Lower lobe of right lung (tissue), 2 donors: ENCODE results near the gene ALDH3A1. TPM values are rescaled to one million over a fixed set of nuclear protein-coding genes. Genes with fewer than 3 reads are reported as not detected.

Source experiments
- ATAC-seq, 2 donors: fragments of 200-7000 bp; cut with Tn5 transposase; one replicate each; pipeline ENCODE4 v1.9.1; 2020 to 2022; ENCODE audit warnings: mild to moderate bottlenecking in 2 of 2, moderate library complexity in 2 of 2
- DNase-seq: peaks from one replicate; pipeline ENCODE4 v3.0.0-alpha.2; 2020
- H3K27ac ChIP-seq: fragments of 200-600 bp; one replicate; pipeline ENCODE4 v1.8.0; 2022
- H3K27me3 ChIP-seq: fragments of 200-600 bp; one replicate; pipeline ENCODE4 v1.8.0; 2022; ENCODE audit warnings: low read depth
- H3K36me3 ChIP-seq: fragments of 200-600 bp; one replicate; pipeline ENCODE4 v1.8.0; 2022; ENCODE audit warnings: mild to moderate bottlenecking
- H3K4me1 ChIP-seq: fragments of 200-600 bp; one replicate; pipeline ENCODE4 v1.8.0; 2022
- H3K4me3 ChIP-seq: fragments of 200-600 bp; one replicate; pipeline ENCODE4 v1.8.0; 2022; ENCODE audit warnings: mild to moderate bottlenecking
- H3K9me3 ChIP-seq: fragments of 200-600 bp; one replicate; pipeline ENCODE4 v1.8.0; 2022
- CTCF ChIP-seq: fragments of 200-600 bp; IDR thresholded peaks from one replicate; pipeline ENCODE4 v1.8.0; 2022; ENCODE audit warnings: antibody characterized with exemption, mild to moderate bottlenecking
- intact Hi-C: fragments of 100-400 bp; cut with DNase I; formaldehyde crosslinking; loops from one replicate; pipeline ENCODE4 v1.11.0; 2022
- total RNA-seq: library from RNA; stranded (reverse); fragmentation: NEBNext Ultra II Directional; extraction: Animal tissue kit (Norgen Biotek cat#: 25700); gene quantifications from one replicate; pipeline ENCODE4 v1.2.1, GENCODE V29; 2021
- donor health status: DM: no; HTN: yes; CAD: no; lungs with severe emphysema.

The ALDH3A1 gene
- total RNA-seq, 1 donor from 2014 or later, result 6.7 TPM

GRCh38 chr17:19756546-19756945 lies 8.4 kb upstream of the ALDH3A1 start:
- Histone ChIP-seq H3K27me3 (no peaks in the 10 kb centered on the region), H3K4me1 (peaks cover 19% of the 10 kb centered on the region), H3K9me3 (no peaks in the 10 kb centered on the region), H3K36me3 (no peaks in the 10 kb centered on the region), H3K27ac (no peak overlapping the region), H3K4me3 (no peak overlapping the region)
- DNase-seq (no peak), ATAC-seq (no peak)
- TF ChIP-seq CTCF, result no peak
- intact Hi-C loops, result no loop called here

- Histone ChIP-seq H3K36me3 (no peaks in the 10 kb centered on the region), H3K4me1 (peaks cover 19% of the 10 kb centered on the region), H3K27me3 (no peaks in the 10 kb centered on the region), H3K4me3 (no peak overlapping the region), H3K9me3 (no peaks in the 10 kb centered on the region), H3K27ac (no peak overlapping the region)
- DNase-seq (no peak), ATAC-seq (no peak)
- intact Hi-C loops, result no loop called here
- no peak for TF ChIP-seq CTCF
Measured at GRCh38 chr17:19755821-19756510, 7.9 kb upstream of the ALDH3A1 start.

GRCh38 chr17:19755392-19755791 lies 7.3 kb upstream of the ALDH3A1 start:
- TF ChIP-seq CTCF, result no peak
- Histone ChIP-seq H3K36me3 (no peaks in the 10 kb centered on the region), H3K27me3 (no peaks in the 10 kb centered on the region), H3K27ac (no peak overlapping the region), H3K4me1 (peaks cover 19% of the 10 kb centered on the region), H3K9me3 (no peaks in the 10 kb centered on the region), H3K4me3 (no peak overlapping the region)
- no peak for DNase-seq
- no peak for ATAC-seq
- intact Hi-C loops, result no loop called here

GRCh38 chr17:19753661-19754463 lies 5.8 kb upstream of the ALDH3A1 start:
- H3K27ac ChIP-seq, result peak overlapping the region; percentile 60
- H3K36me3 ChIP-seq, result no peaks in the 10 kb centered on the region
- TF ChIP-seq CTCF, result peak; percentile 57
- no peaks in the 10 kb centered on the region for H3K9me3 ChIP-seq
- DNase-seq (peak; percentile 65), ATAC-seq (peak; percentile 76 to 81)
- H3K4me1 ChIP-seq, result peaks cover 20% of the 10 kb centered on the region
- no peaks in the 10 kb centered on the region for H3K27me3 ChIP-seq
- no peak overlapping the region for H3K4me3 ChIP-seq
- intact Hi-C loops, result no loop called here

GRCh38 chr17:19753051-19753509 lies 5.0 kb upstream of the ALDH3A1 start:
- no peaks in the 10 kb centered on the region for H3K27me3 ChIP-seq
- H3K36me3 ChIP-seq, result no peaks in the 10 kb centered on the region
- H3K4me1 ChIP-seq, result peaks cover 27% of the 10 kb centered on the region
- no peak for TF ChIP-seq CTCF
- H3K4me3 ChIP-seq, result no peak overlapping the region
- peak overlapping the region; percentile 60 for H3K27ac ChIP-seq
- DNase-seq, result peak; percentile 86
- intact Hi-C loops, result no loop called here
- peak; percentile 93 to 94 for ATAC-seq
- H3K9me3 ChIP-seq, result no peaks in the 10 kb centered on the region
